ENCODE data around the gene NTN5. TPM values are rescaled to one million over a fixed set of nuclear protein-coding genes. Genes with fewer than 3 reads are reported as not detected.

The NTN5 gene
- total and polyA plus RNA-seq, 2 of the 4 experiments (the other 2 are of a cell fraction), result 0.19 TPM; not detected in 1

GRCh38 chr19:48702701-48703100 lies 29.9 kb upstream of the NTN5 start:
- in situ Hi-C loops (cut with MboI; ENCODE audit: low sequenced_read_pairs), result no loop called here

More at GRCh38 chr19:48702701-48703100, 29.9 kb upstream of the NTN5 start:
- Histone ChIP-seq H4K5ac (ENCODE audit: low read depth, low read length) (no peak overlapping the region), H3K4ac (ENCODE audit: low read depth, low read length) (no peak overlapping the region), H3K27me3 (ENCODE audit: control insufficient read depth, insufficient read depth, low read length) (no peaks in the 10 kb centered on the region), H3K4me2 (ENCODE audit: low read depth, low read length) (no peak overlapping the region), H3K9ac (ENCODE audit: low read depth, low read length) (no peak overlapping the region), H3K4me1 (ENCODE audit: control insufficient read depth, insufficient read depth, low read length) (peaks cover 4% of the 10 kb centered on the region), H4K8ac (ENCODE audit: low read depth in 2 of 2, low read length in 2 of 2) (no peak overlapping the region), H3K79me1 (ENCODE audit: low read depth in 1 of 2, low read length in 2 of 2) (no peaks in the 10 kb centered on the region), H2BK15ac (ENCODE audit: low read depth, low read length) (no peak overlapping the region), H2BK5ac (ENCODE audit: low read depth, low read length, poor library complexity, severe bottlenecking) (no peak overlapping the region), H3K18ac (ENCODE audit: low read depth, low read length) (no peak overlapping the region), H4K20me1 (ENCODE audit: insufficient read depth, low read length) (no peaks in the 10 kb centered on the region), H3K14ac (replicated peaks; ENCODE audit: low read depth, low read length) (no peak overlapping the region), H3K36me3 (ENCODE audit: control insufficient read depth, insufficient read depth, low read length) (peaks cover 5% of the 10 kb centered on the region), H3K9me1 (ENCODE audit: insufficient read depth, low read length) (no peaks in the 10 kb centered on the region), H4K91ac (ENCODE audit: insufficient read depth, low read depth, low read length) (no peak overlapping the region), H3K56ac (ENCODE audit: extremely low read depth, insufficient read depth, low read length) (no peak overlapping the region), H3K9me3 (ENCODE audit: control insufficient read depth, insufficient read depth, low read length) (no peaks in the 10 kb centered on the region), H3K23ac (ENCODE audit: low read depth, low read length) (no peak overlapping the region), H2BK120ac (ENCODE audit: low read depth, low read length) (no peak overlapping the region), H2BK20ac (ENCODE audit: low read depth, low read length) (no peak overlapping the region), H2AFZ (replicated peaks; ENCODE audit: low read length, poor library complexity) (no peak overlapping the region), H3K27ac (ENCODE audit: insufficient read depth, low read length) (no peak overlapping the region), H3K4me3 (ENCODE audit: insufficient read depth, low read depth, low read length) (no peak overlapping the region), H2AK9ac (replicated peaks; ENCODE audit: low read depth, low read length, poor library complexity) (no peak overlapping the region), H2AK5ac (ENCODE audit: low read depth, low read length) (no peak overlapping the region)
- TF ChIP-seq USF2 (IDR thresholded peaks at IDR 0.05; ENCODE audit: low read depth, low read length) (no peak), RFX5 (IDR thresholded peaks at IDR 0.05; ENCODE audit: low read depth, low read length) (no peak), MXI1 (IDR thresholded peaks at IDR 0.05; ENCODE audit: borderline replicate concordance, low read depth, low read length) (no peak), FOS (IDR thresholded peaks at IDR 0.05; ENCODE audit: low read depth, low read length) (no peak), SMC3 (IDR thresholded peaks at IDR 0.05; ENCODE audit: low read depth, low read length) (no peak), ELK1 (IDR thresholded peaks at IDR 0.05; ENCODE audit: borderline replicate concordance, low read depth, low read length) (no peak), CTCF (conservative IDR thresholded peaks at IDR 0.05; ENCODE audit: low read depth, low read length) (no peak), MAZ (IDR thresholded peaks at IDR 0.05; ENCODE audit: borderline replicate concordance, low read depth, low read length) (no peak), RCOR1 (IDR thresholded peaks at IDR 0.05; ENCODE audit: insufficient replicate concordance, low read length) (no peak), CHD1 (IDR thresholded peaks at IDR 0.05; ENCODE audit: low read depth, low read length) (no peak), CEBPB (IDR thresholded peaks at IDR 0.05; ENCODE audit: low read depth, low read length) (no peak), NFE2L2 (IDR thresholded peaks at IDR 0.05; ENCODE audit: low read depth, low read length) (no peak), MAFK (IDR thresholded peaks at IDR 0.05; ENCODE audit: low read depth, low read length) (no peak), RAD21 (IDR thresholded peaks at IDR 0.05; ENCODE audit: low read length) (no peak), POLR2A (IDR thresholded peaks at IDR 0.05; ENCODE audit: low read depth, low read length) (no peak), BHLHE40 (IDR thresholded peaks at IDR 0.05; ENCODE audit: low read depth, low read length) (no peak)
- no peak for DNase-seq
- ChIA-PET POLR2A (ENCODE audit: unreplicated experiment) (no interaction called here), CTCF (no interaction called here)
- 60% methylated on average over 1 of the region's 13 CpGs; no CpG with 5 or more reads in 1 of the 2 experiments for WGBS, 2 experiments (ENCODE audit: extremely low coverage in 2 of 2, insufficient read length in 1 of 2)
- no TSS peak for BruUV-seq (replicated peaks)
- ATAC-seq (ENCODE audit: low read depth), result no peak
- dilution Hi-C loops (cut with HindIII; ENCODE audit: low sequenced_read_pairs, unreplicated experiment), result no loop called here
- intact Hi-C loops (cut with micrococcal nuclease), result no loop called here

All from IMR-90 (cell line).